ENCODE results near the gene CCDC40.

Gene CCDC40

GRCh38 chr17:80104321-80104955 is 68.0 kb downstream of the CCDC40 start:
- no peak for DNase-seq

GRCh38 chr17:80104956-80105375 is 68.5 kb downstream of the CCDC40 start:
- DNase-seq: no peak

GRCh38 chr17:80105762-80106161 is 69.3 kb downstream of the CCDC40 start:
- DNase-seq: no peak

- DNase-seq: no peak
Observed at GRCh38 chr17:80106176-80106575, 69.7 kb downstream of the CCDC40 start.

GRCh38 chr17:80106751-80107150 is 70.3 kb downstream of the CCDC40 start:
- DNase-seq: no peak

GRCh38 chr17:80107231-80108021 is 71.0 kb downstream of the CCDC40 start:
- DNase-seq: no peak

GRCh38 chr17:80108036-80108971 is 71.9 kb downstream of the CCDC40 start:
- DNase-seq: no peak

- no peak for DNase-seq
Observed at GRCh38 chr17:80109066-80109660, 72.7 kb downstream of the CCDC40 start.

- DNase-seq: no peak
Observed at GRCh38 chr17:80109713-80110446, 73.4 kb downstream of the CCDC40 start.

- DNase-seq: no peak
Observed at GRCh38 chr17:80110447-80110812, 74.0 kb downstream of the CCDC40 start.

GRCh38 chr17:80110927-80111701 is 74.7 kb downstream of the CCDC40 start:
- DNase-seq: no peak

- no peak for DNase-seq
Observed at GRCh38 chr17:80111702-80112470, 75.4 kb downstream of the CCDC40 start.

GRCh38 chr17:80112471-80113032 is 76.1 kb downstream of the CCDC40 start:
- no peak for DNase-seq

GRCh38 chr17:80113033-80113484 is 76.6 kb downstream of the CCDC40 start:
- no peak for DNase-seq

GRCh38 chr17:80114758-80115157 is 78.3 kb downstream of the CCDC40 start:
- no peak for DNase-seq

GRCh38 chr17:80115159-80115558 is 78.7 kb downstream of the CCDC40 start:
- DNase-seq: no peak

- no peak for DNase-seq
Observed at GRCh38 chr17:80116276-80116920, 80.0 kb downstream of the CCDC40 start.

- DNase-seq: no peak
Observed at GRCh38 chr17:80116921-80117380, 80.5 kb downstream of the CCDC40 start.

Data from GDM1 (cell line).